GM23338 (cell line): ENCODE results near the gene ZNF853. TPM values are rescaled to one million over a fixed set of nuclear protein-coding genes. Genes with fewer than 3 reads are reported as not detected.

ENCODE experiments used
- ATAC-seq: fragments of 200-7000 bp; cut with Tn5 transposase; 3 replicates; pipeline ENCODE4 v1.9.1; 2020
- DNase-seq: peaks from one replicate; pipeline ENCODE4 v3.0.0-alpha.2; 2015; ENCODE audit warnings: low spot score
- H2AFZ ChIP-seq: fragments of 200-600 bp; sonication (generic); 2 replicates; pipeline ENCODE4 v1.8.0; 2016; ENCODE audit warnings: antibody characterized with exemption, mild to moderate bottlenecking, moderate library complexity
- H3F3A ChIP-seq: fragments of 200-600 bp; sonication (generic); replicated peaks from 2 replicates; pipeline ENCODE4 v1.8.0; 2017; ENCODE audit warnings: antibody characterized with exemption, mixed run types, low read depth
- H3K27ac ChIP-seq: fragments of 200-600 bp; sonication (generic); 2 replicates; pipeline ENCODE4 v1.6.1; 2016; ENCODE audit warnings: low read depth
- H3K27me3 ChIP-seq: fragments of 200-600 bp; sonication (generic); 2 replicates; pipeline ENCODE4 v1.8.0; 2016; ENCODE audit warnings: mild to moderate bottlenecking, mixed run types, moderate library complexity; ENCODE audit not compliant: insufficient read depth
- H3K36me3 ChIP-seq: fragments of 200-600 bp; sonication (generic); 2 replicates; pipeline ENCODE4 v1.8.0; 2016; ENCODE audit warnings: mild to moderate bottlenecking; ENCODE audit not compliant: insufficient read depth
- H3K4me1 ChIP-seq: fragments of 200-600 bp; sonication (generic); 2 replicates; pipeline ENCODE4 v1.8.0; 2016; ENCODE audit warnings: mild to moderate bottlenecking, moderate library complexity; ENCODE audit not compliant: insufficient read depth
- H3K4me2 ChIP-seq: fragments of 200-600 bp; sonication (generic); 2 replicates; pipeline ENCODE4 v1.7.1; 2017; ENCODE audit warnings: mixed run types
- H3K4me3 ChIP-seq: fragments of 200-600 bp; sonication (generic); 2 replicates; pipeline ENCODE4 v1.6.1; 2016; ENCODE audit warnings: mixed run types
- H3K79me2 ChIP-seq: fragments of 200-600 bp; sonication (generic); replicated peaks from 2 replicates; pipeline ENCODE4 v1.8.0; 2017; ENCODE audit warnings: mild to moderate bottlenecking; ENCODE audit not compliant: insufficient read depth
- H3K9me2 ChIP-seq: fragments of 200-600 bp; sonication (generic); 2 replicates; pipeline ENCODE4 v1.8.0; 2017; ENCODE audit not compliant: insufficient read depth
- H4K20me1 ChIP-seq: fragments of 200-600 bp; sonication (generic); replicated peaks from 2 replicates; pipeline ENCODE4 v1.8.0; 2017; ENCODE audit warnings: mild to moderate bottlenecking; ENCODE audit not compliant: insufficient read depth
- H3K27ac Mint-ChIP-seq: 2 replicates; pipeline ENCODE4 v1.8.0; 2020; ENCODE audit warnings: inconsistent platforms, mild to moderate bottlenecking, moderate library complexity, mixed read lengths
- H3K27me3 Mint-ChIP-seq: 3 replicates; pipeline ENCODE4 v1.8.0; 2022; ENCODE audit warnings: low read depth, mild to moderate bottlenecking, moderate library complexity, mixed read lengths, inconsistent platforms; ENCODE audit not compliant: insufficient read depth, poor library complexity
- H3K36me3 Mint-ChIP-seq: 3 replicates; pipeline ENCODE4 v1.8.0; 2021; ENCODE audit warnings: low read depth, mild to moderate bottlenecking, inconsistent platforms, moderate library complexity, mixed read lengths
- H3K4me1 Mint-ChIP-seq: 3 replicates; pipeline ENCODE4 v1.8.0; 2020; ENCODE audit warnings: mild to moderate bottlenecking, inconsistent platforms, mixed read lengths
- H3K4me3 Mint-ChIP-seq: 3 replicates; pipeline ENCODE4 v1.8.0; 2021; ENCODE audit warnings: moderate library complexity, mild to moderate bottlenecking, inconsistent platforms, mixed read lengths
- H3K9me3 Mint-ChIP-seq: 3 replicates; pipeline ENCODE4 v1.8.0; 2020; ENCODE audit warnings: moderate library complexity, mild to moderate bottlenecking, inconsistent platforms, mixed read lengths
- CREB1 ChIP-seq: fragments of 250-450 bp; sonication (Bioruptor Pico); IDR thresholded peaks from 2 replicates; pipeline ENCODE4 v1.5.0; 2020; ENCODE audit warnings: low read depth, mild to moderate bottlenecking, moderate library complexity
- CTCF ChIP-seq, 2 experiments: fragments of 200-600 bp in 1 of 2; sonication (generic) in 1 of 2; conservative IDR thresholded peaks; 2 replicates each; pipeline versions ENCODE4 v1.5.1 to v1.6.1; 2016 to 2017; ENCODE audit warnings: antibody characterized with exemption in 2 of 2, low read depth in 2 of 2, mild to moderate bottlenecking in 2 of 2, moderate library complexity in 1 of 2
- ETS1 ChIP-seq: IDR thresholded peaks from 2 replicates; pipeline ENCODE4 v1.6.1; 2016; ENCODE audit warnings: antibody characterized with exemption
- EZH2 ChIP-seq: fragments of 200-600 bp; sonication (generic); IDR thresholded peaks from one replicate; pipeline ENCODE4 v1.8.0; 2017; ENCODE audit warnings: antibody characterized with exemption, mild to moderate bottlenecking, low read depth; ENCODE audit not compliant: unreplicated experiment
- EZH2phosphoT487 ChIP-seq: fragments of 200-600 bp; sonication (generic); IDR thresholded peaks from one replicate; pipeline ENCODE4 v1.8.1; 2018; ENCODE audit warnings: antibody characterized with exemption; ENCODE audit not compliant: unreplicated experiment
- JUNB ChIP-seq: IDR thresholded peaks from one replicate; pipeline ENCODE4 v1.6.1; 2016; ENCODE audit warnings: antibody characterized with exemption; ENCODE audit not compliant: unreplicated experiment
- NANOG ChIP-seq: IDR thresholded peaks from 2 replicates; pipeline ENCODE4 v1.6.1; 2016; ENCODE audit warnings: antibody characterized with exemption, borderline replicate concordance
- POLR2AphosphoS5 ChIP-seq: IDR thresholded peaks from 2 replicates; pipeline ENCODE4 v1.6.1; 2016; ENCODE audit warnings: antibody characterized with exemption, low read depth
- REST ChIP-seq: IDR thresholded peaks from one replicate; pipeline ENCODE4 v1.6.1; 2018; ENCODE audit warnings: antibody characterized with exemption; ENCODE audit not compliant: unreplicated experiment
- STAT1 ChIP-seq: IDR thresholded peaks from one replicate; pipeline ENCODE4 v1.6.1; 2016; ENCODE audit warnings: antibody characterized with exemption; ENCODE audit not compliant: unreplicated experiment
- ZNF114 ChIP-seq: fragments of 250-450 bp; sonication (Bioruptor Pico); IDR thresholded peaks from 2 replicates; pipeline ENCODE4 v1.5.0; 2020; ENCODE audit warnings: mild to moderate bottlenecking, moderate library complexity
- ZNF331 ChIP-seq: fragments of 250-450 bp; sonication (Bioruptor Pico); IDR thresholded peaks from 2 replicates; pipeline ENCODE4 v1.5.0; 2020; ENCODE audit warnings: low read depth, mild to moderate bottlenecking, moderate library complexity
- ZNF462 ChIP-seq: fragments of 250-450 bp; sonication (Bioruptor Pico); IDR thresholded peaks from 2 replicates; pipeline ENCODE4 v1.5.0; 2020; ENCODE audit warnings: mild to moderate bottlenecking, moderate library complexity
- polyA plus RNA-seq: library from polyadenylated mRNA; unstranded; fragments of >200 nt; fragmentation: Nextera tagmentation; extraction: Ambion mirVana; gene quantifications from 2 replicates; pipeline ENCODE4 v1.2.1, GENCODE V29; 2016
- total RNA-seq: library from RNA; depleted of rRNA; stranded (reverse); fragments of >200 nt; shearing (Covaris generic); gene quantifications from 2 replicates; pipeline ENCODE4 v1.2.3, GENCODE V29; 2014

ZNF853 gene
- total and polyA plus RNA-seq, 2 experiments from 2014 or later = 0.32 to 8.9 TPM

GRCh38 chr7:6648066-6648814 lies 32.8 kb downstream of the ZNF853 start:
- H3K4me3 ChIP-seq = no peak overlapping the region
- H3K36me3 ChIP-seq = no peaks in the 10 kb centered on the region
- H3K27ac ChIP-seq = no peak overlapping the region
- no peak overlapping the region for H3K4me3 Mint-ChIP-seq
- no peaks in the 10 kb centered on the region for H3K9me3 Mint-ChIP-seq
- no peaks in the 10 kb centered on the region for H3K4me1 Mint-ChIP-seq
- no peak overlapping the region for H3K27ac Mint-ChIP-seq
- DNase-seq (no peak), ATAC-seq (no peak)
- TF ChIP-seq ZNF331 (CRISPR knock-in tag) = no peak
- no peak for TF ChIP-seq ZNF114 (CRISPR knock-in tag)
- no peak for TF ChIP-seq REST
- no peak for TF ChIP-seq POLR2AphosphoS5
- TF ChIP-seq NANOG = no peak
- no peak for TF ChIP-seq ETS1
- TF ChIP-seq EZH2 = no peak
- no peak for TF ChIP-seq CREB1 (CRISPR knock-in tag)
- TF ChIP-seq EZH2phosphoT487 = no peak
- TF ChIP-seq JUNB = no peak
- no peak for TF ChIP-seq CTCF (conservative IDR thresholded peaks at IDR 0.05; ENCODE audit: low read depth in 2 of 2)
- no peak for TF ChIP-seq ZNF462 (CRISPR knock-in tag)
- TF ChIP-seq STAT1 = no peak
- no peaks in the 10 kb centered on the region for H3K9me2 ChIP-seq
- peaks cover 22% of the 10 kb centered on the region for H3K36me3 Mint-ChIP-seq
- H3F3A ChIP-seq = no peaks in the 10 kb centered on the region
- H2AFZ ChIP-seq = no peak overlapping the region
- no peaks in the 10 kb centered on the region; the same call in 1 of the 2 replicates for H4K20me1 ChIP-seq
- H3K27me3 ChIP-seq = no peaks in the 10 kb centered on the region
- no peaks in the 10 kb centered on the region for H3K4me1 ChIP-seq
- peaks cover 7% of the 10 kb centered on the region for H3K27me3 Mint-ChIP-seq
- no peaks in the 10 kb centered on the region for H3K79me2 ChIP-seq
- H3K4me2 ChIP-seq = no peak overlapping the region
